HG03103 (cell line): ENCODE measurements around the gene C7orf25.

Source experiments
- ATAC-seq: cut with Tn5 transposase; IDR thresholded peaks from one replicate; pipeline ENCODE4 v1.9.1; 2021; ENCODE audit warnings: low read depth; ENCODE audit not compliant: unreplicated experiment

Gene C7orf25

GRCh38 chr7:42880392-42880791, 31.5 kb downstream of the C7orf25 start:
- no peak for ATAC-seq

GRCh38 chr7:42878303-42878702, 33.6 kb downstream of the C7orf25 start:
- no peak for ATAC-seq

GRCh38 chr7:42877862-42878261, 34.0 kb downstream of the C7orf25 start:
- ATAC-seq: no peak

GRCh38 chr7:42876182-42877068, 35.4 kb downstream of the C7orf25 start:
- ATAC-seq: peak; percentile 95

- peak; percentile 98 for ATAC-seq
These were observed 42.5 kb downstream of the C7orf25 start for GRCh38 chr7:42869131-42870020.

GRCh38 chr7:42868480-42868879, 43.4 kb downstream of the C7orf25 start:
- no peak for ATAC-seq
